WTC11 (cell line): ENCODE results near the gene SART1. TPM values are rescaled to one million over a fixed set of nuclear protein-coding genes. Genes with fewer than 3 reads are reported as not detected.

ENCODE experiments used
- ATAC-seq: fragments of 200-7000 bp; cut with Tn5 transposase; 2 replicates; pipeline ENCODE4 v1.10.0; 2021; ENCODE audit warnings: mild to moderate bottlenecking, moderate library complexity
- CTCF ChIA-PET: fragments of 300-600 bp; sonication (Branson Sonifier 250); formaldehyde crosslinking; loops from one replicate; lab custom pipeline; 2021; ENCODE audit warnings: antibody characterized with exemption; lab: Charles Lee
- POLR2A ChIA-PET: fragments of 350-600 bp; sonication (Branson Sonifier 250); formaldehyde crosslinking; loops from one replicate; lab custom pipeline; 2021; ENCODE audit warnings: antibody characterized with exemption; lab: Charles Lee
- DNase-seq: peaks from one replicate; pipeline ENCODE4 v3.0.0; 2021; ENCODE audit warnings: low spot score
- H3K27ac Mint-ChIP-seq: 2 replicates; pipeline ENCODE4 v1.8.0; 2021; ENCODE audit warnings: mixed read lengths
- H3K27me3 Mint-ChIP-seq: 2 replicates; pipeline ENCODE4 v1.8.0; 2021; ENCODE audit warnings: low read depth, mild to moderate bottlenecking, moderate library complexity, mixed read lengths
- H3K36me3 Mint-ChIP-seq: 2 replicates; pipeline ENCODE4 v1.8.0; 2021; ENCODE audit warnings: mixed read lengths
- H3K4me1 Mint-ChIP-seq: 2 replicates; pipeline ENCODE4 v1.8.0; 2022; ENCODE audit warnings: mixed read lengths
- H3K4me3 Mint-ChIP-seq: 2 replicates; pipeline ENCODE4 v1.8.0; 2021; ENCODE audit warnings: mild to moderate bottlenecking, moderate library complexity, mixed read lengths
- H3K9me3 Mint-ChIP-seq: 2 replicates; pipeline ENCODE4 v1.8.0; 2021; ENCODE audit warnings: mixed read lengths
- ATF6 ChIP-seq: sonication (generic); formaldehyde crosslinking; IDR thresholded peaks from 2 replicates; pipeline ENCODE4 v1.8.1; 2023; ENCODE audit warnings: mild to moderate bottlenecking, missing genetic modification reagents
- CDX4 ChIP-seq: fragments of 250-450 bp; sonication (Bioruptor Pico); IDR thresholded peaks from 2 replicates; pipeline ENCODE4 v1.9.0; 2021; ENCODE audit warnings: moderate library complexity, mild to moderate bottlenecking, inconsistent platforms, borderline replicate concordance
- CREB1 ChIP-seq: sonication (generic); formaldehyde crosslinking; IDR thresholded peaks from 2 replicates; pipeline ENCODE4 v1.8.0; 2023; ENCODE audit warnings: mild to moderate bottlenecking, missing genetic modification reagents
- ELF4 ChIP-seq: sonication (generic); formaldehyde crosslinking; IDR thresholded peaks from 2 replicates; pipeline ENCODE4 v1.8.1; 2022; ENCODE audit warnings: low read depth, mild to moderate bottlenecking, moderate library complexity, missing genetic modification reagents
- EMX1 ChIP-seq: fragments of 250-450 bp; sonication (Bioruptor Pico); IDR thresholded peaks from 2 replicates; pipeline ENCODE4 v1.8.0; 2021; ENCODE audit warnings: mild to moderate bottlenecking
- ERG ChIP-seq: fragments of 250-450 bp; sonication (Bioruptor Pico); IDR thresholded peaks from 2 replicates; pipeline ENCODE4 v1.8.0; 2021; ENCODE audit warnings: mild to moderate bottlenecking
- FOXJ3 ChIP-seq: sonication (generic); formaldehyde crosslinking; IDR thresholded peaks from 2 replicates; pipeline ENCODE4 v1.9.0; 2021; ENCODE audit warnings: missing genetic modification reagents, mild to moderate bottlenecking, borderline replicate concordance
- FOXK1 ChIP-seq: sonication (generic); formaldehyde crosslinking; IDR thresholded peaks from 2 replicates; pipeline ENCODE4 v1.8.0; 2022; ENCODE audit warnings: mild to moderate bottlenecking, moderate library complexity, missing genetic modification reagents
- NFYB ChIP-seq: sonication (generic); formaldehyde crosslinking; conservative IDR thresholded peaks from 2 replicates; pipeline ENCODE4 v1.8.0; 2022; ENCODE audit warnings: low read depth, missing genetic modification reagents
- OVOL2 ChIP-seq: fragments of 250-450 bp; sonication (Bioruptor Pico); IDR thresholded peaks from 2 replicates; pipeline ENCODE4 v1.9.0; 2021; ENCODE audit warnings: mild to moderate bottlenecking, borderline replicate concordance
- PREB ChIP-seq: sonication (generic); formaldehyde crosslinking; IDR thresholded peaks from 2 replicates; pipeline ENCODE4 v1.8.1; 2022; ENCODE audit warnings: mild to moderate bottlenecking, missing genetic modification reagents, moderate library complexity, borderline replicate concordance
- SOX15 ChIP-seq: fragments of 250-450 bp; sonication (Bioruptor Pico); IDR thresholded peaks from 2 replicates; pipeline ENCODE4 v1.9.0; 2021; ENCODE audit warnings: mild to moderate bottlenecking
- ZNF263 ChIP-seq: sonication (generic); formaldehyde crosslinking; IDR thresholded peaks from 2 replicates; pipeline ENCODE4 v1.8.1; 2022; ENCODE audit warnings: low read depth, mild to moderate bottlenecking, moderate library complexity, missing genetic modification reagents
- ZNF281 ChIP-seq: sonication (generic); formaldehyde crosslinking; IDR thresholded peaks from 2 replicates; pipeline ENCODE4 v1.8.0; 2023; ENCODE audit warnings: mild to moderate bottlenecking, missing genetic modification reagents
- ZNF396 ChIP-seq: fragments of 250-450 bp; sonication (Bioruptor Pico); IDR thresholded peaks from 2 replicates; pipeline ENCODE4 v1.8.0; 2021; ENCODE audit warnings: mild to moderate bottlenecking, moderate library complexity, borderline replicate concordance
- ZNF416 ChIP-seq: fragments of 250-450 bp; sonication (Bioruptor Pico); IDR thresholded peaks from 2 replicates; pipeline ENCODE4 v1.9.0; 2021; ENCODE audit warnings: mild to moderate bottlenecking, inconsistent platforms
- ZNF425 ChIP-seq: fragments of 250-450 bp; sonication (Bioruptor Pico); conservative IDR thresholded peaks from 2 replicates; pipeline ENCODE4 v1.9.0; 2021; ENCODE audit warnings: mild to moderate bottlenecking
- total RNA-seq: library from RNA; stranded (reverse); gene quantifications from 3 replicates; pipeline ENCODE4 v1.2.3, GENCODE V29; 2021

The SART1 gene
- total RNA-seq, 1 experiment from 2014 or later, result 57.0 TPM

GRCh38 chr11:66015454-66015881 is 53.9 kb downstream of the SART1 start:
- TF ChIP-seq ERG (CRISPR knock-in tag), result no peak
- TF ChIP-seq PREB, result no peak
- TF ChIP-seq FOXK1 (CRISPR knock-in tag), result no peak
- TF ChIP-seq ZNF416 (CRISPR knock-in tag), result no peak
- no peak for TF ChIP-seq ZNF281 (CRISPR knock-in tag)
- TF ChIP-seq, all 79 proteins: peak for 0
- H3K27ac Mint-ChIP-seq, result no peak overlapping the region
- ATAC-seq (no peak), DNase-seq (no peak)
- CTCF ChIA-PET, result interaction anchor here (0.6 to 1.6 kb wide), 4 partner anchors 30 to 235 kb away, joined by 3 to 4 read pairs (median 4); partner anchors contain the start of gene CCDC85B
- POLR2A ChIA-PET, result no interaction called here
- H3K27me3 Mint-ChIP-seq, result peaks cover 18% of the 10 kb centered on the region
- H3K4me3 Mint-ChIP-seq, result no peak overlapping the region
- no peaks in the 10 kb centered on the region for H3K9me3 Mint-ChIP-seq
- H3K4me1 Mint-ChIP-seq, result no peaks in the 10 kb centered on the region
- no peaks in the 10 kb centered on the region for H3K36me3 Mint-ChIP-seq

- ATAC-seq (no peak), DNase-seq (no peak)
- H3K4me3 Mint-ChIP-seq, result no peak overlapping the region
- ChIA-PET CTCF (interaction anchor here (1.0 to 1.6 kb wide), 2 partner anchors 29 to 125 kb away, joined by 4 read pairs; partner anchors contain the start of gene CCDC85B), POLR2A (no interaction called here)
- H3K4me1 Mint-ChIP-seq, result no peaks in the 10 kb centered on the region
- no peaks in the 10 kb centered on the region for H3K36me3 Mint-ChIP-seq
- H3K27ac Mint-ChIP-seq, result no peak overlapping the region
- H3K27me3 Mint-ChIP-seq, result peaks cover 11% of the 10 kb centered on the region
- H3K9me3 Mint-ChIP-seq, result no peaks in the 10 kb centered on the region
- TF ChIP-seq CDX4, result no peak
- TF ChIP-seq ZNF416 (CRISPR knock-in tag), result no peak
- TF ChIP-seq EMX1, result no peak
- no peak for TF ChIP-seq ZNF263
Measured at GRCh38 chr11:66015936-66016792, 54.6 kb downstream of the SART1 start.

- Mint-ChIP-seq H3K4me3 (no peak overlapping the region), H3K4me1 (no peaks in the 10 kb centered on the region), H3K27ac (no peak overlapping the region), H3K27me3 (peaks cover 12% of the 10 kb centered on the region), H3K36me3 (no peaks in the 10 kb centered on the region), H3K9me3 (no peaks in the 10 kb centered on the region)
- ATAC-seq (no peak), DNase-seq (no peak)
- POLR2A ChIA-PET, result no interaction called here
- CTCF ChIA-PET, result no interaction called here
- no peak for TF ChIP-seq ATF6
Measured at GRCh38 chr11:66016793-66017177, 55.3 kb downstream of the SART1 start.

- ChIA-PET CTCF (no interaction called here), POLR2A (no interaction called here)
- H3K36me3 Mint-ChIP-seq, result no peaks in the 10 kb centered on the region
- no peaks in the 10 kb centered on the region for H3K4me1 Mint-ChIP-seq
- no peak overlapping the region for H3K4me3 Mint-ChIP-seq
- H3K9me3 Mint-ChIP-seq, result no peaks in the 10 kb centered on the region
- no peak for DNase-seq
- no peak for ATAC-seq
- H3K27ac Mint-ChIP-seq, result no peak overlapping the region
- H3K27me3 Mint-ChIP-seq, result peaks cover 12% of the 10 kb centered on the region
- TF ChIP-seq ZNF396 (CRISPR knock-in tag) (no peak), ZNF425 (CRISPR knock-in tag) (no peak), SOX15 (CRISPR knock-in tag) (no peak), ELF4 (no peak), OVOL2 (CRISPR knock-in tag) (no peak), NFYB (CRISPR knock-in tag) (no peak), FOXK1 (CRISPR knock-in tag) (no peak), CREB1 (CRISPR knock-in tag) (no peak), FOXJ3 (CRISPR knock-in tag) (no peak)
Measured at GRCh38 chr11:66017321-66017720, 55.8 kb downstream of the SART1 start.
